Activated T-cell treated with anti-CD3 and anti-CD28 coated beads for 48 hours (primary cell): Measurements from ENCODE around the gene SLC8B1.
"Not testable (repeated sequence)": the region's sequence is repeated elsewhere in the genome, so short reads cannot be mapped to it uniquely, and the experiment has no call there.

Experiments
- DNase-seq: peaks from one replicate; pipeline ENCODE4 v3.0.0-alpha.2; 2020; ENCODE audit warnings: low read depth

The SLC8B1 gene

GRCh38 chr12:113354192-113354591, 19.3 kb upstream of the SLC8B1 start:
- not testable (repeated sequence) for DNase-seq

GRCh38 chr12:113351089-113351488, 16.2 kb upstream of the SLC8B1 start:
- DNase-seq, result no peak

GRCh38 chr12:113348849-113349536, 14.1 kb upstream of the SLC8B1 start:
- DNase-seq, result no peak

GRCh38 chr12:113347892-113348291, 13.0 kb upstream of the SLC8B1 start:
- DNase-seq, result no peak

- no peak for DNase-seq
Observed at GRCh38 chr12:113347107-113347506, 12.2 kb upstream of the SLC8B1 start.

GRCh38 chr12:113346353-113346752, 11.4 kb upstream of the SLC8B1 start:
- no peak for DNase-seq

GRCh38 chr12:113345318-113345717, 10.4 kb upstream of the SLC8B1 start:
- no peak for DNase-seq

GRCh38 chr12:113341535-113341934, 6.6 kb upstream of the SLC8B1 start:
- no peak for DNase-seq

GRCh38 chr12:113340061-113340460, 5.2 kb upstream of the SLC8B1 start:
- DNase-seq, result no peak

- no peak for DNase-seq
Observed at GRCh38 chr12:113339540-113339939, 4.6 kb upstream of the SLC8B1 start.

GRCh38 chr12:113333877-113334785, 778 bp downstream of the SLC8B1 start:
- no peak for DNase-seq

GRCh38 chr12:113333418-113333750, 1.5 kb downstream of the SLC8B1 start:
- no peak for DNase-seq

- DNase-seq, result no peak
Observed at GRCh38 chr12:113332688-113333417, 2.1 kb downstream of the SLC8B1 start.

GRCh38 chr12:113330505-113330904, 4.4 kb downstream of the SLC8B1 start:
- no peak for DNase-seq

- DNase-seq, result no peak
Observed at GRCh38 chr12:113329791-113330417, 5.0 kb downstream of the SLC8B1 start.

GRCh38 chr12:113329022-113329790, 5.7 kb downstream of the SLC8B1 start:
- DNase-seq, result no peak

GRCh38 chr12:113328368-113328889, 6.5 kb downstream of the SLC8B1 start:
- no peak for DNase-seq

GRCh38 chr12:113326775-113327395, 8.0 kb downstream of the SLC8B1 start:
- no peak for DNase-seq

GRCh38 chr12:113325916-113326315, 9.0 kb downstream of the SLC8B1 start:
- no peak for DNase-seq

GRCh38 chr12:113322343-113322742, 12.6 kb downstream of the SLC8B1 start:
- no peak for DNase-seq

- no peak for DNase-seq
Observed at GRCh38 chr12:113320401-113320800, 14.5 kb downstream of the SLC8B1 start.
